Naive thymus-derived CD4-positive, alpha-beta T cell (primary cell): ENCODE data around the gene PTPRT. TPM values are rescaled to one million over a fixed set of nuclear protein-coding genes. Genes with fewer than 3 reads are reported as not detected.

Experiments used
- ATAC-seq: fragments of 150-1000 bp; cut with Tn5 transposase; 2 replicates; pipeline ENCODE4 v1.10.0; 2021; ENCODE audit warnings: mild to moderate bottlenecking, moderate library complexity
- CTCF ChIA-PET: fragments of 350-600 bp; sonication (Branson Sonifier 250); formaldehyde crosslinking; loops from one replicate; lab custom pipeline; 2021; ENCODE audit warnings: antibody characterized with exemption; lab: Charles Lee
- POLR2A ChIA-PET: fragments of 350-600 bp; sonication (Branson Sonifier 250); formaldehyde crosslinking; loops from one replicate; lab custom pipeline; 2021; ENCODE audit warnings: antibody characterized with exemption, inconsistent platforms; lab: Charles Lee
- DNase-seq, 9 donors: peaks; one replicate each; pipeline versions ENCODE4 v3.0.0 to v3.0.0-alpha.2; 2020 to 2022; ENCODE audit warnings: mixed read lengths in 1 of 9
- H3K27ac ChIP-seq: one replicate; pipeline ENCODE4 v1.7.0; 2013; ENCODE audit warnings: mild to moderate bottlenecking, low read depth, low read length, moderate library complexity
- H3K27me3 ChIP-seq, 2 donors: one replicate each; pipeline ENCODE4 v1.7.0; 2013; ENCODE audit warnings: low read length in 2 of 2, mild to moderate bottlenecking in 2 of 2, moderate library complexity in 2 of 2; ENCODE audit not compliant: control insufficient read depth in 2 of 2, insufficient read depth in 2 of 2
- H3K36me3 ChIP-seq, 3 experiments: 1 replicate in 2 of 3; 2 replicates in 1 of 3; pipeline ENCODE4 v1.7.0; 2013; ENCODE audit warnings: low read length in 3 of 3, mild to moderate bottlenecking in 3 of 3, moderate library complexity in 1 of 3; ENCODE audit not compliant: insufficient read depth in 3 of 3, control insufficient read depth in 2 of 3
- H3K4me1 ChIP-seq, 2 donors: one replicate each; pipeline ENCODE4 v1.7.0; 2013; ENCODE audit warnings: low read length in 2 of 2, mild to moderate bottlenecking in 2 of 2, moderate library complexity in 1 of 2; ENCODE audit not compliant: control insufficient read depth in 2 of 2, insufficient read depth in 2 of 2
- H3K4me3 ChIP-seq: 2 replicates; pipeline ENCODE4 v1.7.0; 2013; ENCODE audit warnings: mild to moderate bottlenecking, low read length
- H3K9me3 ChIP-seq, 3 experiments: 1 replicate in 2 of 3; 2 replicates in 1 of 3; pipeline ENCODE4 v1.7.0; 2013; ENCODE audit warnings: low read length in 3 of 3; ENCODE audit not compliant: control insufficient read depth in 2 of 3
- H3K27ac Mint-ChIP-seq, 9 donors: one replicate each; pipeline ENCODE4 v1.8.0; 2020 to 2022; ENCODE audit warnings: mixed read lengths in 9 of 9, mild to moderate bottlenecking in 8 of 9, moderate library complexity in 5 of 9, inconsistent platforms in 2 of 9
- H3K27me3 Mint-ChIP-seq, 5 donors: one replicate each; pipeline ENCODE4 v1.8.0; 2021 to 2022; ENCODE audit warnings: mixed read lengths in 5 of 5, mild to moderate bottlenecking in 1 of 5
- H3K36me3 Mint-ChIP-seq, 5 donors: one replicate each; pipeline ENCODE4 v1.8.0; 2020 to 2022; ENCODE audit warnings: mixed read lengths in 5 of 5, mild to moderate bottlenecking in 3 of 5, inconsistent platforms in 1 of 5
- H3K4me1 Mint-ChIP-seq, 7 donors: one replicate each; pipeline ENCODE4 v1.8.0; 2020 to 2022; ENCODE audit warnings: mixed read lengths in 7 of 7, mild to moderate bottlenecking in 3 of 7, inconsistent platforms in 1 of 7
- H3K4me3 Mint-ChIP-seq, 10 donors: one replicate each; pipeline ENCODE4 v1.8.0; 2020 to 2022; ENCODE audit warnings: mild to moderate bottlenecking in 10 of 10, mixed read lengths in 10 of 10, moderate library complexity in 6 of 10, inconsistent platforms in 2 of 10
- H3K9me3 Mint-ChIP-seq, 11 donors: one replicate each; pipeline ENCODE4 v1.8.0; 2020 to 2022; ENCODE audit warnings: mixed read lengths in 11 of 11, mild to moderate bottlenecking in 4 of 11, inconsistent platforms in 1 of 11, moderate library complexity in 1 of 11
- intact Hi-C, 2 donors: fragments of 100-400 bp; cut with micrococcal nuclease; formaldehyde crosslinking; loops; one replicate each; pipeline ENCODE4 v1.15.1; 2023
- polyA plus RNA-seq, 2 donors: library from polyadenylated mRNA; unstranded; fragments of 300-500 nt; fragmentation: Illumina TruSeq; gene quantifications; one replicate each; pipeline ENCODE4 v1.2.3, GENCODE V29; 2021
- total RNA-seq, 6 experiments: library from RNA in 5 of 6; stranded (reverse) in 5 of 6; gene quantifications; 1 replicate in 5 of 6; 2 replicates in 1 of 6; pipeline ENCODE4 v1.2.3 and lab custom pipeline; 2021 to 2026

PTPRT gene
- total and polyA plus RNA-seq, 7 experiments from 2014 or later, result not detected

DNA sequence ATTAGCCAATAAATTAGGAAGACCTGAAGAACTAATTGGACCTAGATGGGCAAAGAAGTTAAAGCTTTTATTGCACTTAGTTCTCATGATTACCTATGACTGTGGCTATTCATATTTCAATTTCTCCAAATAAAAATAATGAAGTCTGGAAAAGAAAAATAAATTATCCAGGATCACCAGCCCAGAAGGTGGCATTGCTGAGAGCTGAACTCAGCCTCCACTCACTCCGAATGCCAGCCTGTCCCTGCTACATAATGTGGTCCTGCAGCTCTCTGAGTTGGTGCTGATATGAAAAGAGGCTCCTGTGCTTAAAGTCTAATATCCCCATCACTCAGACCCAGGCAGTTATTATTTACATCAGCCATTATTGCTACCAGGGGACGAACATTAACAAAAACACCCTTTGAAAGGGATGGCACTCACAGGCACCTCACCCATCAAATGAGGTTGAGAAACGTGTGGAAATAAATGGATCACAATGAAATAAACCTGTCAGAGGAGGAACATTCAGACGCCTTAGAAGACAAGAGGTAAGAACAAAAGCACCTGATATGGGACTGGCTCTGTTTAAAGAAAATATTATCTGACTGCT is 921.8 kb downstream of the PTPRT start:
- Mint-ChIP-seq H3K36me3 (no peaks in the 10 kb centered on the region), H3K4me3 (no peak overlapping the region), H3K9me3 (peaks cover 0 to 13% (median 3%) of the 10 kb centered on the region in 11 donors), H3K4me1 (no peaks in the 10 kb centered on the region), H3K27me3 (no peaks in the 10 kb centered on the region), H3K27ac (no peak overlapping the region)
- Histone ChIP-seq H3K36me3 (no peaks in the 10 kb centered on the region), H3K4me1 (no peaks in the 10 kb centered on the region), H3K9me3 (no peaks in the 10 kb centered on the region), H3K4me3 (no peak overlapping the region), H3K27ac (no peak overlapping the region), H3K27me3 (no peaks in the 10 kb centered on the region)
- ATAC-seq, result no peak
- CTCF ChIA-PET, result no interaction called here
- POLR2A ChIA-PET, result no interaction called here
- intact Hi-C loops, result no loop called here
- no peak for DNase-seq

DNA sequence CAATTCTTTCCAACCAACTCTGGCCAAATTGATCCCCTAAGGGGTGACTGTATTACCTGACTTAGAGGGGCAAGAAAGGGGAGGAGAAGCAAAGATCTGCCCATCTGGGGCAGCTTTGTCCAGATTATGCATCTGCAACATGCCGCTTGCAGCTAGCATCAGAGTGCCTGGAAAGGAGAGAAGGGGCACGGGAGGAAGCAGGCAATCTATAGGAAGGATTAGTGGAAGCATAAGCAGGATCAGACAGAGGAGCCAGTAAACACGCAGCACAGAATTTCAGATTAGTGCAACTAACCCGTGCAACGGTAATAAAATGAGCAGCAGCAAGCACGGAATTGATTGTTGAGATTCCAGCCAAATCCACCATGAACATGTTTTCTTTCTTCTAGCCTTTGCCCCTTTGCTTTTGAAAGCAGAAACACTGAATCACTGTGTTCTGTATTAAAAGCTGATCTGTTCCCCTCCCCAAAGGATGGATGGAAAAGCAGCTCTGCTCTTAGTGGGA is 927.9 kb downstream of the PTPRT start:
- H3K36me3 Mint-ChIP-seq, result no peaks in the 10 kb centered on the region
- H3K9me3 ChIP-seq, result no peaks in the 10 kb centered on the region
- H3K4me1 Mint-ChIP-seq, result no peaks in the 10 kb centered on the region
- no peak overlapping the region for H3K27ac Mint-ChIP-seq
- H3K27ac ChIP-seq, result no peak overlapping the region
- no peak overlapping the region for H3K4me3 Mint-ChIP-seq
- H3K27me3 ChIP-seq, result no peaks in the 10 kb centered on the region
- intact Hi-C loops, result no loop called here
- CTCF ChIA-PET, result no interaction called here
- DNase-seq (no peak), ATAC-seq (no peak)
- peaks cover 0 to 8% (median 0%) of the 10 kb centered on the region in 5 donors for H3K27me3 Mint-ChIP-seq
- H3K36me3 ChIP-seq, result no peaks in the 10 kb centered on the region
- no peak overlapping the region for H3K4me3 ChIP-seq
- peaks cover 0 to 7% (median 3%) of the 10 kb centered on the region in 11 donors for H3K9me3 Mint-ChIP-seq
- POLR2A ChIA-PET, result no interaction called here
- no peaks in the 10 kb centered on the region for H3K4me1 ChIP-seq

DNA sequence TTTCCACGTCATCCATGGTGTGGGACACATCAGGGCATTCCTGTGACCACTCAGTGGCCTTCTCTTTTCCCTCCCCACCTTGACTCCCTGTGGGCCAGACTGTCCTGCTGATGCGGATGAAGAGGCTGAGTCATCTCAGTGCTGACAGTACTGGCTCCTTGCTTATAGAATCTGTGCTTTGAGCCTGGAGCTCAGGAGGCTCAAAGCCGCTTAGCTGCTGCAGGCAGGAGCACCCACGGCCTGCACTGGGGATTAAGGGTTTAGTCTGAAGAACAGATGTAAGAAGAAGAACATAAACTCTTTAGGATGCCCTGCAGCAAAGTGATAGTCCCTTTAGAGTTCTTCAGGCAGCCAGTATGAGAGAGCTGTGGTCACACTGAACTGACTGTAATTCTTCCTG is 929.5 kb downstream of the PTPRT start:
- Histone ChIP-seq H3K9me3 (no peaks in the 10 kb centered on the region), H3K27ac (no peak overlapping the region), H3K4me1 (no peaks in the 10 kb centered on the region), H3K4me3 (no peak overlapping the region), H3K36me3 (no peaks in the 10 kb centered on the region), H3K27me3 (no peaks in the 10 kb centered on the region)
- H3K4me1 Mint-ChIP-seq, result no peaks in the 10 kb centered on the region
- intact Hi-C loops, result no loop called here
- peaks cover 0 to 8% (median 0%) of the 10 kb centered on the region in 5 donors for H3K27me3 Mint-ChIP-seq
- no peaks in the 10 kb centered on the region for H3K36me3 Mint-ChIP-seq
- no peak overlapping the region for H3K4me3 Mint-ChIP-seq
- ChIA-PET CTCF (no interaction called here), POLR2A (no interaction called here)
- no peak overlapping the region for H3K27ac Mint-ChIP-seq
- DNase-seq (no peak), ATAC-seq (no peak)
- H3K9me3 Mint-ChIP-seq, result peaks cover 0 to 7% (median 3%) of the 10 kb centered on the region in 11 donors

DNA sequence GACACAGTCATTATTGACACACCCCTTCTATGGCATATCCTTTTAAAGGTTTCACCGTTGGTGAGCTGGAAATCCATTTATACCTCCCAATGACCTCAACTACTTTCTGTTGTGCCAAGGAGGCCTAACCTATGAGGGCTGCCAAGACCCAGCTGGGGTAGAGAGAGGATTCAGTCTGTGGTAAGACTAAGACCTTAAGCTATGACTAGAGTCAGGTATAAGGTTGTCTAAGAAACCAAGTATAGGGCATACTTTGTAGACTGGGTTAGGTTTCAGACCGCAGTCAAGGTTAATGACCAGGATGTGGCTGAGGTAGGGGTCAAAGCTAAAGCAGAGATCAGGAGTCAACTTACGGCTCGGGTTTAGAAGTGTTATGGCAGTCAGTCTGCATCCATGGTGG is 930.3 kb downstream of the PTPRT start:
- POLR2A ChIA-PET, result no interaction called here
- no peak for ATAC-seq
- Histone ChIP-seq H3K27me3 (no peaks in the 10 kb centered on the region), H3K4me3 (no peak overlapping the region), H3K9me3 (no peaks in the 10 kb centered on the region), H3K36me3 (no peaks in the 10 kb centered on the region), H3K27ac (no peak overlapping the region), H3K4me1 (no peaks in the 10 kb centered on the region)
- H3K9me3 Mint-ChIP-seq, result peaks cover 0 to 5% (median 3%) of the 10 kb centered on the region in 11 donors
- peak overlapping the region in 1 of 9 donors; percentile 27 for H3K27ac Mint-ChIP-seq
- no peaks in the 10 kb centered on the region for H3K4me1 Mint-ChIP-seq
- intact Hi-C loops, result no loop called here
- peaks cover 0 to 8% (median 0%) of the 10 kb centered on the region in 5 donors for H3K27me3 Mint-ChIP-seq
- H3K4me3 Mint-ChIP-seq, result no peak overlapping the region
- no peak for DNase-seq
- CTCF ChIA-PET, result no interaction called here
- H3K36me3 Mint-ChIP-seq, result no peaks in the 10 kb centered on the region

DNA sequence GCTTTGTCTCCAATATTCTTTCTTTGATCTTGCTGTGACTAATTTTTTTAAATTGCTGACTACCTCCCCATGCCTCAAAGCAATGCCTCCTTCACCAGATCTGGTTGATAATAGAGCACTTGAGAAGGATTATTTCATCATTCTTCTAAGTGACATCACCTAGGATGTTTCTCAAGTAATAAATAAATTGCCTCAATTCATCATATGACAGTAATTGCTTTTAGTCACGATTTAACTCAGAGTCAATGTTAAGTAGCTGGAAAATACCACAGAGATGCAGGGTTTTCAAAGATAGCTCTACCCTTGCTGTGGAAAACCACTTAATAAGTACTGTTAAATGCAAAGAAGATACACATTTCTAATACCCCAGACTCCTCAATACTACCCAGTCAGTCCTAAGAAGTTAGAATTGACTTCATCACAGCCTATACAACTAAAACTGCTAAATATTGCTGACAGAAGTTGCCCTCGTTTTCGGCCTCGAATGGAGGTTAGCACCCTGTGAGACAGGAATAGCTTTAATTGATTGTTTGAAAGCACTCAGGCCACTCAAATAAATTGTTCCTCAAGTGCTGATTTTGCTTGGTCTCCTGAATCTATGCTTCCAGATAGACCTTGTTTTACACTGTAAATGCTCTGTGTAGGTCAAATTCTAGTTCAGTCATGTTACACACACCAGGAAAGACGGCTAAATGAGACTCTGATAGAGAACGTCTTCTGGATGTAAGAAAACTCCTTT is 931.0 kb downstream of the PTPRT start:
- Mint-ChIP-seq H3K4me3 (no peak overlapping the region), H3K9me3 (peaks cover 0 to 9% (median 3%) of the 10 kb centered on the region in 11 donors), H3K36me3 (no peaks in the 10 kb centered on the region), H3K27me3 (peaks cover 0 to 8% (median 0%) of the 10 kb centered on the region in 5 donors), H3K27ac (no peak overlapping the region), H3K4me1 (no peaks in the 10 kb centered on the region)
- H3K9me3 ChIP-seq, result no peaks in the 10 kb centered on the region
- DNase-seq, result no peak
- H3K4me3 ChIP-seq, result no peak overlapping the region
- intact Hi-C loops, result no loop called here
- no peaks in the 10 kb centered on the region for H3K36me3 ChIP-seq
- no peaks in the 10 kb centered on the region for H3K4me1 ChIP-seq
- H3K27ac ChIP-seq, result no peak overlapping the region
- CTCF ChIA-PET, result no interaction called here
- POLR2A ChIA-PET, result no interaction called here
- ATAC-seq, result no peak
- H3K27me3 ChIP-seq, result no peaks in the 10 kb centered on the region

DNA sequence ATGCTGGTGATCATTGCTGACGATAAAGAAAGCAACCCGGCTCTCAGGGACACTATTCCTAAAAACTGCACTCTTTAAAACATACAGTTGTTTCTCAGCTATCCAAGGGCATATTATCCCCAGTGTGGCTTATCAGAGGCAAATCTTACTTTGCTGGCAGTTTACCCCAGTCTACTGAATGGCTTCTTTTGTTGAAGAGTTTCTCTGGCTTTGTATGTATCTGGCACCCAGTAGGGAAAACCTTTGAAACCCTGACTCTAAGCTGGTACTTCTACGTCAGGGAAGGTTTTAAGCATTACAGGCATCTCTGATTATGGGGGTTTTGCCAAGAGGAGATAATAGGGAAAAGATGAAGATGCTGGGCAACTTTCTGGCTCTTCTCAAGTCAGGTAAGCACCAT is 933.9 kb downstream of the PTPRT start:
- Histone ChIP-seq H3K9me3 (no peaks in the 10 kb centered on the region), H3K27me3 (no peaks in the 10 kb centered on the region), H3K4me1 (no peaks in the 10 kb centered on the region), H3K27ac (no peak overlapping the region), H3K36me3 (no peaks in the 10 kb centered on the region), H3K4me3 (no peak overlapping the region)
- no peak overlapping the region for H3K27ac Mint-ChIP-seq
- intact Hi-C loops, result no loop called here
- H3K9me3 Mint-ChIP-seq, result peaks cover 2 to 18% (median 5%) of the 10 kb centered on the region in 11 donors
- H3K36me3 Mint-ChIP-seq, result no peaks in the 10 kb centered on the region
- ATAC-seq (no peak), DNase-seq (no peak)
- CTCF ChIA-PET, result no interaction called here
- POLR2A ChIA-PET, result no interaction called here
- no peak overlapping the region for H3K4me3 Mint-ChIP-seq
- peaks cover 0 to 10% (median 0%) of the 10 kb centered on the region in 5 donors for H3K27me3 Mint-ChIP-seq
- no peaks in the 10 kb centered on the region for H3K4me1 Mint-ChIP-seq

DNA sequence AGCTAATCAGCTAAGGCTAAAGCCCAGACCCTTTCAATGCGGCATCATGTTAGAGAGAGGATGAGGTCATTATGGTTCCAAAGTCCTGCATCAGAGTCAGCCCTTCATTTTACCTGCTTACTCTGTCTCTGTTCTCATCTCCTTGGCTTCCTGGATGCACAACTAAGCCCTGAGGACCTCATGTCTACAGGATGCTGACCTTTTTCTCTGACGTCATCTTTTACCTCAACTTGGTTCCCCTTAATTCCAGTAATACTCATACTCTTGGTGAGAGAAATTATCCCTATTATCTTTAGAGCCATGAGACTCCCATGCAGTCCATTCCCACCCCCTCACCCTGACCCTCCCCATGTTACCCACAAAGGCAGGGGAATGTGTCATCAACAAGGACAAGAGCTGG is 935.0 kb downstream of the PTPRT start:
- H3K36me3 ChIP-seq, result no peaks in the 10 kb centered on the region
- H3K9me3 ChIP-seq, result no peaks in the 10 kb centered on the region
- ChIA-PET CTCF (no interaction called here), POLR2A (no interaction called here)
- H3K4me3 Mint-ChIP-seq, result no peak overlapping the region
- no peak for DNase-seq
- H3K4me1 ChIP-seq, result no peaks in the 10 kb centered on the region
- peaks cover 0 to 10% (median 0%) of the 10 kb centered on the region in 5 donors for H3K27me3 Mint-ChIP-seq
- no peak overlapping the region for H3K27ac Mint-ChIP-seq
- H3K27me3 ChIP-seq, result no peaks in the 10 kb centered on the region
- no peaks in the 10 kb centered on the region for H3K4me1 Mint-ChIP-seq
- H3K4me3 ChIP-seq, result no peak overlapping the region
- H3K9me3 Mint-ChIP-seq, result peaks cover 2 to 24% (median 5%) of the 10 kb centered on the region in 11 donors
- intact Hi-C loops, result no loop called here
- no peak overlapping the region for H3K27ac ChIP-seq
- no peaks in the 10 kb centered on the region for H3K36me3 Mint-ChIP-seq
- no peak for ATAC-seq
